ENCODE results near the gene GALNT17. TPM values are rescaled to one million over a fixed set of nuclear protein-coding genes. Genes with fewer than 3 reads are reported as not detected.

Gene GALNT17
- total RNA-seq, 1 donor = not detected

DNA sequence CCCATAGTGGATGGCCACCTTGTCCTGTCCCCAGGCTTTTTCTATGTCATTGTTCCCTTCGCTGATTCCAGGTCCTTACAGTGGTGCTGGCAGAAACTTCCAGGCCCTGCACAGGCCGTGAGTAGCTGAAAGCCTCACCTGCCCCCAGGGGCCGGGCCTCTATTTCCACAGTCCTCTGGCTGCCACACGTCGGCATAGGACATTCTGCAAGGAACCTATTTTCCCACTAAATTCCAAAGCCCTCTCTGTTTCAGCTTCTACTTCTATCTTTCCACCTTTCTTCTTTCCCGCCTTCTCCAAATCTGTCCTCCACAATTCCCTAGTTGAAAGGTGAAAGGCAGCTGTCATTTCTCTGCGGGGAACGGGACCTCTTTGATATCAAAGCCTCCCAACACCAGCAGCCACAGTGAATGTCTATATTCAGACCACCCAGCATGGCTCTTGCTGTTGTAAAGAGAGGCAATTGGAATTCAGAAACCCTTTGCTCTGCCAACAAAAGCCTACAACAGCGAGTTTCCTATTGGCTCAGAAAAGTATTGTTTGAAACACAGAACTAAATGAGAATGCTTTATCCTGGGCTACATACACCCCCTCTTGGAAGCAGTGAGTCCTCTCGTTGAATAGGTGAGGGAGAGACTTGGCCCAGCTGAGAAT is 607.7 kb downstream of the GALNT17 start:
- DNase-seq (ENCODE audit: low read depth) = no peak
- TF ChIP-seq, protein P1, sequence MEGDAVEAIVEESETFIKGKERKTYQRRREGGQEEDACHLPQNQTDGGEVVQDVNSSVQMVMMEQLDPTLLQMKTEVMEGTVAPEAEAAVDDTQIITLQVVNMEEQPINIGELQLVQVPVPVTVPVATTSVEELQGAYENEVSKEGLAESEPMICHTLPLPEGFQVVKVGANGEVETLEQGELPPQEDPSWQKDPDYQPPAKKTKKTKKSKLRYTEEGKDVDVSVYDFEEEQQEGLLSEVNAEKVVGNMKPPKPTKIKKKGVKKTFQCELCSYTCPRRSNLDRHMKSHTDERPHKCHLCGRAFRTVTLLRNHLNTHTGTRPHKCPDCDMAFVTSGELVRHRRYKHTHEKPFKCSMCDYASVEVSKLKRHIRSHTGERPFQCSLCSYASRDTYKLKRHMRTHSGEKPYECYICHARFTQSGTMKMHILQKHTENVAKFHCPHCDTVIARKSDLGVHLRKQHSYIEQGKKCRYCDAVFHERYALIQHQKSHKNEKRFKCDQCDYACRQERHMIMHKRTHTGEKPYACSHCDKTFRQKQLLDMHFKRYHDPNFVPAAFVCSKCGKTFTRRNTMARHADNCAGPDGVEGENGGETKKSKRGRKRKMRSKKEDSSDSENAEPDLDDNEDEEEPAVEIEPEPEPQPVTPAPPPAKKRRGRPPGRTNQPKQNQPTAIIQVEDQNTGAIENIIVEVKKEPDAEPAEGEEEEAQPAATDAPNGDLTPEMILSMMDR (IDR thresholded peaks at IDR 0.05; ENCODE audit: insufficient read depth, low read depth, low read length) = no peak

DNA sequence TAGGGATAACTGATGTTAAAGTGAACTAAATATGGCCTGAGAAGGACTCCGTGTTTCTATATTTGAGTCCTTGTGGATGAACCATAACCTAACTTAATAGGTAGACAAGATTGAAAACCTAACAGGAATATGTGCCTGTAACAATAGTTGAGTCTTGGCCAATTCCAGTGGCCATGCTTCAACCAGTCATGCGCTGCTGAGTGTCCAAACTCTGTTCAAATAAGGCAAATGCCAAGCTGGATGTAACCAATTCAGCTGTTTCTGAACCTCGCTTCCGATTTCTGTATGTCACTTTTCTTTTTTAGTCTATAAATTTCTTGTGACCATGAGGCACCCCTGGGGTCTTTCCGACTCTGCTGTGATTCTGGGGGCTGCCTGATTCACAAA is 608.2 kb downstream of the GALNT17 start:
- TF ChIP-seq, protein P1 (IDR thresholded peaks at IDR 0.05; ENCODE audit: insufficient read depth, low read depth, low read length) = no peak
- no peak for DNase-seq (ENCODE audit: low read depth)

More for the DNA sequence above, 607.7 kb downstream of the GALNT17 start:
- H3K4me3 ChIP-seq (ENCODE audit: low read depth, low read length) = no peak overlapping the region

DNA sequence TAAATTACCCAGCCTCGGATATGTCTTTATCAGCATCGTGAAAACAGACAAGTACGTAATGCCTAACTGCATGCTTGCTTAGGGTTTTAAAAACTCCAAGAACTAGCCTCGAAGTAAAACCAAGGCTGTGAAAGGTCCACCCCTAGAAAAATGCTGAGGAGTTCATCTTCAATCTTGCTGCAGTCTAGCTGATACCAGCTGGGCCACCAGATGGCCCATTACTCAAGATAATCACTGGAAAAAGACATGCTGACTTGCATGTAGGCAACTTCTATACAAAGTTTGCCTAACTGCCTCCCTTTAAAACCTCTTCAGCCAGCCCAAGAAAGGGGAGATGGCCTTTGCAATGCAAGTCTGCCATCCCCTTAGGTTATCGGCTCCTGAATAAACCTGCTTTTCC is 614.1 kb downstream of the GALNT17 start:
- TF ChIP-seq, protein P1 (IDR thresholded peaks at IDR 0.05; ENCODE audit: insufficient read depth, low read depth, low read length) = no peak
- no peak overlapping the region for H3K4me3 ChIP-seq (ENCODE audit: low read depth, low read length)
- no peak for DNase-seq (ENCODE audit: low read depth)

More for the DNA sequence above, 608.2 kb downstream of the GALNT17 start:
- H3K4me3 ChIP-seq (ENCODE audit: low read depth, low read length) = no peak overlapping the region

DNA sequence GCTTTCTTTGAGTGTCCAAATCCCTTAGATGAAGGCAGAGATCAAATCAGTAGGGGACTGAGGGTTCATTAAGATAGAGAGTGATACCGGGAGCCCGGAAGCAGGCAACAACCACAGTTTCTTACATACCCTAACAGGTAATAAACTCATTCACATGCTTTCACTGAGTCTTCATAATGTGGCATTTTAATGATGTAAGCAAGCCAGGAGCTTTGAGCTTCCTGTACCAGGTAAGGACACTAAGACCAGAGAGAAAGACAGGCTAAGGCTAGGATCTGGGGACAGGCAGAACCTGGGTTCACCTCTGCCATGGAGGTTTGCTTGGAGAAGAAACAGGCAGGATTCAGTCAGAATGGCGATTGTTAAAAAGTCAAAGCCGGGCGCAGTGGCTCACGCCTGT is 618.3 kb downstream of the GALNT17 start:
- DNase-seq (ENCODE audit: low read depth) = no peak
- H3K4me3 ChIP-seq (ENCODE audit: low read depth, low read length) = no peak overlapping the region
- TF ChIP-seq, protein P1 (IDR thresholded peaks at IDR 0.05; ENCODE audit: insufficient read depth, low read depth, low read length) = no peak

DNA sequence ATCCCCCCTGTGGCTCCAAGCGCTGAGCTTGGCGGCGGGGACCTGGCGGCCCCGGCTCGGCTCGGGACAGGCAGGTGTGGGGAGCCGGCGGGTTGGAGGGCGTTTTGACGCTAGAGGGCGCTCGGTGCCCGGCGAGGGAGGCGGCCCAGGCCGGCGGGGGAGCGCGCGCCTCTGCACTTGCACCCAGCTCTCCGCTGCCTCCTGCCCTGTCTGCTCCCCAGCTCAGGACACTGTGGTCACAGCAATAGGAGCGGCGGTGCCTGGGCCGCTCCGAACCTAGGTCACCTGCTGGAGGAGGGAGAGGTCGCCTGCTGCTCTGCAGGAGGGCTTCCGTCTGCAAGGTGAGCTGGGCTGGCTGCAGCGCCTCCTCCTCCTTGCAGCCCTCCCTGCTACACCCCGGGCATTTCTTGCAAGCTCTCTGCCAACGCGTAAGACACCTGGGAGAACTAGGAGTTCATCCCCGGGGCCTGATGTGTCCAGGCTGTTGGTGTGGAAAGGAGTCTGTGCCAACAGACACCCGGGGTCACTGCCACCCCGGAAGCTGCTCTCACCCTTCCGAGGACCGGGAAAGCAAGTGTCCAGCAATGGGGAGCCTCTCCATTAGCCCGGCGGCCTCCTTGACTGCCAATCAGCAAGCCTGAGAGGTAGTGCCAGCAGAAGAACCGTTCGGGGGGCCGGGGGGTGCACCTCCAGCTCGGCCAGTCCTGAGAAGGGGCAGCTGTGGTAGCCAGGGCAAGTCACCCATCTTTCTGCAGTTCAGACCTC is 620.4 kb downstream of the GALNT17 start:
- peak; percentile 3 for DNase-seq (ENCODE audit: low read depth)
- TF ChIP-seq, protein P1 (IDR thresholded peaks at IDR 0.05; ENCODE audit: insufficient read depth, low read depth, low read length) = peak; percentile 42
- H3K4me3 ChIP-seq (ENCODE audit: low read depth, low read length) = no peak overlapping the region

DNA sequence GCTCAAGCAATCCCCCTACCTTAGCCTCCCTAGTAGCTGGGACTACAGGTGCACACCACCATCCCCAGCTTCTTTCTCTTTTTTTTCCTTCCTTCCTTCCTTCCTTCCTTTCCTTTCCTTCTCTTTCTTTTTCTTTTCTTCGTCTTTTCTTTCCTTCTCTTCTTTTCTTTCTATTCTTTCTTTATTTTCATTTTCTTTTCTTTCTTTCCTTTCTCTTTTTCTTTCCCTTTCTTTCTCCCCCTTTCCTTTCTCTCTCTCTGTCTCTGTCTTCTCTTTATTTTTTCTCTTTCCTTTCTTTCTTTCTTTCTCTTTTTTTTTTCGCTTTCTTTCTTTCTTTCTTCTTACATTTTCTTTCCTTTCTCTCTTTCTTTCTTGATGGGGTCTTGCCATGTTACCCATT is 621.3 kb downstream of the GALNT17 start:
- no peak overlapping the region for H3K4me3 ChIP-seq (ENCODE audit: low read depth, low read length)
- TF ChIP-seq, protein P1 (IDR thresholded peaks at IDR 0.05; ENCODE audit: insufficient read depth, low read depth, low read length) = no peak
- no peak for DNase-seq (ENCODE audit: low read depth)

Measured in fibroblast of villous mesenchyme (primary cell).